SK-N-SH treated with all-trans-retinoic acid at 6 μM for 48 hours (cell line): ENCODE data around the gene GMPR2.
A peak's percentile ranks its signal among the peaks of the same experiment; 100 is the strongest.
"Not testable (repeated sequence)": the region's sequence is repeated elsewhere in the genome, so short reads cannot be mapped to it uniquely, and the experiment has no call there.

Source experiments
- ATAC-seq: fragments of 200-7000 bp; cut with Tn5 transposase; 3 replicates; pipeline ENCODE4 v1.9.1; 2020; ENCODE audit warnings: mild to moderate bottlenecking, moderate library complexity
- ARNTL ChIP-seq: fragments of 450-650 bp; formaldehyde crosslinking; IDR thresholded peaks from 2 replicates; pipeline ENCODE4 v1.5.0; 2020; ENCODE audit warnings: low read depth, mild to moderate bottlenecking, moderate library complexity, borderline replicate concordance
- BACH2 ChIP-seq: fragments of 250-450 bp; sonication (Bioruptor Pico); IDR thresholded peaks from 2 replicates; pipeline ENCODE4 v1.9.0; 2021; ENCODE audit warnings: mild to moderate bottlenecking, borderline replicate concordance
- CREB5 ChIP-seq: fragments of 250-450 bp; sonication (Bioruptor Pico); IDR thresholded peaks from 2 replicates; pipeline ENCODE4 v1.5.1; 2020; ENCODE audit warnings: low read depth, mild to moderate bottlenecking, moderate library complexity
- CSRNP3 ChIP-seq: fragments of 250-450 bp; sonication (Bioruptor Pico); IDR thresholded peaks from 2 replicates; pipeline ENCODE4 v1.5.1; 2021; ENCODE audit warnings: mild to moderate bottlenecking, moderate library complexity
- GLIS3 ChIP-seq: fragments of 250-450 bp; sonication (Bioruptor Pico); IDR thresholded peaks from 2 replicates; pipeline ENCODE4 v1.5.0; 2020; ENCODE audit warnings: mild to moderate bottlenecking, moderate library complexity
- ISL1 ChIP-seq: fragments of 250-450 bp; sonication (Bioruptor Pico); IDR thresholded peaks from 2 replicates; pipeline ENCODE4 v2.1.2; 2022; ENCODE audit warnings: mild to moderate bottlenecking, moderate library complexity
- OSR1 ChIP-seq: fragments of 250-450 bp; sonication (Bioruptor Pico); IDR thresholded peaks from 2 replicates; pipeline ENCODE4 v1.8.0; 2022; ENCODE audit warnings: moderate library complexity, mild to moderate bottlenecking, inconsistent platforms
- PATZ1 ChIP-seq: fragments of 250-450 bp; sonication (Bioruptor Pico); IDR thresholded peaks from 2 replicates; pipeline ENCODE4 v1.8.0; 2020; ENCODE audit warnings: mild to moderate bottlenecking, moderate library complexity, borderline replicate concordance
- POU6F1 ChIP-seq: fragments of 250-450 bp; sonication (Bioruptor Pico); IDR thresholded peaks from 2 replicates; pipeline ENCODE4 v1.8.0; 2021; ENCODE audit warnings: low read depth, mild to moderate bottlenecking, moderate library complexity, borderline replicate concordance
- SNAI2 ChIP-seq: fragments of 250-450 bp; sonication (Bioruptor Pico); IDR thresholded peaks from 2 replicates; pipeline ENCODE4 v1.5.0; 2020; ENCODE audit warnings: mild to moderate bottlenecking, moderate library complexity
- TCF4 ChIP-seq: fragments of 250-450 bp; sonication (Bioruptor Pico); IDR thresholded peaks from 2 replicates; pipeline ENCODE4 v1.8.0; 2021; ENCODE audit warnings: mild to moderate bottlenecking, moderate library complexity, borderline replicate concordance
- TOX ChIP-seq: fragments of 250-450 bp; sonication (Bioruptor Pico); IDR thresholded peaks from 2 replicates; pipeline ENCODE4 v1.8.0; 2021; ENCODE audit warnings: mild to moderate bottlenecking, moderate library complexity, borderline replicate concordance
- TSHZ2 ChIP-seq: fragments of 250-450 bp; sonication (Bioruptor Pico); IDR thresholded peaks from 2 replicates; pipeline ENCODE4 v1.5.0; 2020; ENCODE audit warnings: mild to moderate bottlenecking, moderate library complexity
- ZFP3 ChIP-seq: fragments of 250-450 bp; sonication (Bioruptor Pico); IDR thresholded peaks from 2 replicates; pipeline ENCODE4 v1.5.0; 2020; ENCODE audit warnings: mild to moderate bottlenecking, moderate library complexity
- ZFP30 ChIP-seq: fragments of 450-650 bp; formaldehyde crosslinking; IDR thresholded peaks from 2 replicates; pipeline ENCODE4 v1.5.0; 2022; ENCODE audit warnings: mild to moderate bottlenecking, moderate library complexity
- ZNF565 ChIP-seq: fragments of 450-650 bp; formaldehyde crosslinking; conservative IDR thresholded peaks from 2 replicates; pipeline ENCODE4 v1.5.0; 2020; ENCODE audit warnings: low read depth, mild to moderate bottlenecking, moderate library complexity
- ZNF8 ChIP-seq: fragments of 450-650 bp; formaldehyde crosslinking; IDR thresholded peaks from 2 replicates; pipeline ENCODE4 v1.5.0; 2020; ENCODE audit warnings: mild to moderate bottlenecking, moderate library complexity

The GMPR2 gene

GRCh38 chr14:24241829-24242443, 9.2 kb downstream of the GMPR2 start:
- ATAC-seq = peak; percentile 93
- TF ChIP-seq ZNF8 (no peak), TOX (CRISPR knock-in tag) (no peak), PATZ1 (no peak)

- TF ChIP-seq TCF4 (CRISPR knock-in tag) (no peak), BACH2 (CRISPR knock-in tag) (no peak)
Measured at GRCh38 chr14:24243336-24243836, 10.7 kb downstream of the GMPR2 start.

GRCh38 chr14:24245350-24245749, 12.6 kb downstream of the GMPR2 start:
- ATAC-seq = not testable (repeated sequence)

More at GRCh38 chr14:24243336-24243836, 10.7 kb downstream of the GMPR2 start:
- no peak; the same call in 2 of the 3 replicates for ATAC-seq

GRCh38 chr14:24246765-24247212, 14.1 kb downstream of the GMPR2 start:
- TF ChIP-seq OSR1 (CRISPR knock-in tag) (no peak), SNAI2 (CRISPR knock-in tag) (no peak), ARNTL (no peak)
- no peak for ATAC-seq

GRCh38 chr14:24247422-24247821, 14.7 kb downstream of the GMPR2 start:
- ATAC-seq = no peak
- no peak for TF ChIP-seq ISL1 (CRISPR knock-in tag)
- no peak for TF ChIP-seq SNAI2 (CRISPR knock-in tag)
- TF ChIP-seq CSRNP3 (CRISPR knock-in tag) = no peak
- no peak for TF ChIP-seq TOX (CRISPR knock-in tag)
- no peak for TF ChIP-seq ZNF565
- no peak for TF ChIP-seq ZFP30 (CRISPR knock-in tag)
- no peak for TF ChIP-seq TCF4 (CRISPR knock-in tag)
- TF ChIP-seq OSR1 (CRISPR knock-in tag) = no peak
- no peak for TF ChIP-seq CREB5
- TF ChIP-seq PATZ1 = no peak
- no peak for TF ChIP-seq TSHZ2 (CRISPR knock-in tag)
- TF ChIP-seq GLIS3 (CRISPR knock-in tag) = no peak
- TF ChIP-seq ZNF8 = no peak
- no peak for TF ChIP-seq POU6F1 (CRISPR knock-in tag)
- no peak for TF ChIP-seq BACH2 (CRISPR knock-in tag)
- no peak for TF ChIP-seq ZFP3
